HCT116 (cell line): ENCODE measurements around the gene TMEM132A.

Experiments used
- CTCF ChIP-seq, 3 experiments: fragments of 200-600 bp in 1 of 3; sonication (generic) in 1 of 3; IDR thresholded peaks in 2 of 3; conservative IDR thresholded peaks in 1 of 3; 2 replicates each; pipeline ENCODE4 v1.5.1; 2012 to 2017; ENCODE audit warnings: low read depth in 2 of 3, low read length in 2 of 3, antibody characterized with exemption in 1 of 3, borderline replicate concordance in 1 of 3, control low read depth in 1 of 3, mild to moderate bottlenecking in 1 of 3, mixed read lengths in 1 of 3, mixed run types in 1 of 3, moderate library complexity in 1 of 3; ENCODE audit not compliant: insufficient read depth in 1 of 3
- EZH2 ChIP-seq: fragments of 200-600 bp; sonication (generic); IDR thresholded peaks from 2 replicates; pipeline ENCODE4 v1.6.1; 2017; ENCODE audit warnings: antibody characterized with exemption, mixed run types
- FOSL1 ChIP-seq: IDR thresholded peaks from 2 replicates; pipeline ENCODE4 v1.6.1; 2012; ENCODE audit warnings: low read depth
- JUND ChIP-seq: IDR thresholded peaks from 2 replicates; pipeline ENCODE4 v1.6.1; 2012
- MAX ChIP-seq: IDR thresholded peaks from 2 replicates; pipeline ENCODE4 v1.6.1; 2012
- POLR2A ChIP-seq: IDR thresholded peaks from 2 replicates; pipeline ENCODE4 v1.7.0; 2011; ENCODE audit warnings: borderline replicate concordance; ENCODE audit not compliant: insufficient read depth, insufficient read length; ENCODE audit errors: extremely low read depth
- POLR2AphosphoS5 ChIP-seq: IDR thresholded peaks from 2 replicates; pipeline ENCODE4 v1.6.1; 2011; ENCODE audit warnings: mild to moderate bottlenecking, low read depth, low read length, moderate library complexity
- RAD21 ChIP-seq: IDR thresholded peaks from 2 replicates; pipeline ENCODE4 v1.6.1; 2012; ENCODE audit warnings: low read depth, mild to moderate bottlenecking
- SP1 ChIP-seq: IDR thresholded peaks from 2 replicates; pipeline ENCODE4 v1.6.1; 2012; ENCODE audit warnings: low read depth
- ZBTB33 ChIP-seq: IDR thresholded peaks from 2 replicates; pipeline ENCODE4 v1.6.1; 2011; ENCODE audit warnings: mild to moderate bottlenecking, low read length, moderate library complexity; ENCODE audit not compliant: insufficient replicate concordance; ENCODE audit errors: extremely low read depth
- ZFX ChIP-seq: fragments of 450-650 bp; IDR thresholded peaks from 2 replicates; pipeline ENCODE4 v1.6.1; 2017

GRCh38 chr11:60944490-60945294, 20.4 kb downstream of the TMEM132A start:
- TF ChIP-seq CTCF (IDR thresholded peaks at IDR 0.05 in 2 of 3, conservative IDR thresholded peaks at IDR 0.05 in 1 of 3; ENCODE audit: borderline replicate concordance in 1 of 3, insufficient read depth in 1 of 3, low read depth in 2 of 3, low read length in 2 of 3) (peak in 2 of 3 experiments; percentile 39 to 55; a peak in 4 of 6 replicates), POLR2A (no peak), ZFX (no peak), SP1 (no peak), EZH2 (no peak), ZBTB33 (no peak), POLR2AphosphoS5 (no peak), FOSL1 (no peak), JUND (no peak), MAX (no peak), RAD21 (peak; percentile 30; the same call in 1 of the 2 replicates)
